ENCODE data around the gene SEMA6A.
"Not testable (repeated sequence)": the region's sequence is repeated elsewhere in the genome, so short reads cannot be mapped to it uniquely, and the experiment has no call there.

The SEMA6A gene

DNA sequence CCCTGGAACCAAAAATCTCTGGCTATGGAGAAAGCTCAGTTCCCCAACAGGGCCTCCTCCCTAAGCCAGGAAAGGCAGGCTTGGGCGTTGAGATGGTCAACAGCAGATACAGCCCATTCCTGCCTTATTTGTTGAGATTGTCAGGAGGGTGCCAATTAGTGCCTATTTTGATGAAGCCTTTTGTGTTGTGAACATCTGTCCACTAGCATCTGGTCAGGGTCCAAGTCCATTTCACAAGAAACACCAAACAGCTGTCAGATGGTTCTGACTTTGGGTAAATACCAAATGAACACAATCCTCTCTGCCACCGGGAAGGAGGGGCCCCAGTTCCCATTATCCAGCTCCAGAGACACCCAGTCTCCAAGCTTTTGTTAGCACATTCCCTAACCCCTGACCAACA lies 19.9 kb downstream of the SEMA6A start:
- no peaks in the 10 kb centered on the region for H3K9me3 ChIP-seq (ENCODE audit: control insufficient read depth in 5 of 5, low read length in 5 of 5)
- H3K27me3 ChIP-seq (ENCODE audit: control insufficient read depth in 5 of 5, insufficient read depth in 4 of 5, low read length in 5 of 5), result no peaks in the 10 kb centered on the region
- H3K9ac ChIP-seq (ENCODE audit: low read length in 5 of 5), result no peak overlapping the region
- no peak overlapping the region for H3K4me3 ChIP-seq (ENCODE audit: low read depth in 1 of 5, low read length in 5 of 5)
- peaks cover 0 to 42% (median 0%) of the 10 kb centered on the region in 5 donors for H3K4me1 ChIP-seq (ENCODE audit: control insufficient read depth in 5 of 5, insufficient read depth in 5 of 5, low read length in 5 of 5)
- no peaks in the 10 kb centered on the region for H3K36me3 ChIP-seq (ENCODE audit: control insufficient read depth in 5 of 5, insufficient read depth in 5 of 5, low read length in 5 of 5)
- no peak overlapping the region for H3K27ac ChIP-seq (ENCODE audit: low read depth, low read length)

DNA sequence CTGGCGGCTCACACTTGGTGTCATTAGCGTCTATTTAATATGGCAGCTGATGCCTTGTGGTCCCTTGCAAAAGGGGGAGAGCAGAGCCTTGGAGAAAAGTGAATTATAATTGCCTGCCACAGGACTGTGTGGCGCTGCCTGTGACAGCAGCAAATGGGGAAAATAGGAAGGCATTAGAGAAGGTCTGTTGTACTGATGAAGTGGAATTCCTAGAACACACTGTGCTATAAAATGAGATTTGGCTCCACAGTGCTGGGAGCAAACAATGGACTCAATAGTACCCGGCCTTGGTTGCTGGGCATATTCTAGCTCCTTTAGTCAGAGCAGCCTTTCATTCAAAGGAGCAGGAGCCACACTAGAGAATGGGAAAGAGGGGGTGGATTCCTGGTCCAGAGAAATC lies 21.3 kb downstream of the SEMA6A start:
- Histone ChIP-seq H3K4me1 (ENCODE audit: control insufficient read depth in 5 of 5, insufficient read depth in 5 of 5, low read length in 5 of 5) (peaks cover 0 to 37% (median 0%) of the 10 kb centered on the region in 5 donors), H3K9me3 (ENCODE audit: control insufficient read depth in 5 of 5, low read length in 5 of 5) (no peaks in the 10 kb centered on the region), H3K9ac (ENCODE audit: low read length in 5 of 5) (no peak overlapping the region), H3K27ac (ENCODE audit: low read depth, low read length) (no peak overlapping the region), H3K4me3 (ENCODE audit: low read depth in 1 of 5, low read length in 5 of 5) (no peak overlapping the region), H3K27me3 (ENCODE audit: control insufficient read depth in 5 of 5, insufficient read depth in 4 of 5, low read length in 5 of 5) (no peaks in the 10 kb centered on the region), H3K36me3 (ENCODE audit: control insufficient read depth in 5 of 5, insufficient read depth in 5 of 5, low read length in 5 of 5) (no peaks in the 10 kb centered on the region)

DNA sequence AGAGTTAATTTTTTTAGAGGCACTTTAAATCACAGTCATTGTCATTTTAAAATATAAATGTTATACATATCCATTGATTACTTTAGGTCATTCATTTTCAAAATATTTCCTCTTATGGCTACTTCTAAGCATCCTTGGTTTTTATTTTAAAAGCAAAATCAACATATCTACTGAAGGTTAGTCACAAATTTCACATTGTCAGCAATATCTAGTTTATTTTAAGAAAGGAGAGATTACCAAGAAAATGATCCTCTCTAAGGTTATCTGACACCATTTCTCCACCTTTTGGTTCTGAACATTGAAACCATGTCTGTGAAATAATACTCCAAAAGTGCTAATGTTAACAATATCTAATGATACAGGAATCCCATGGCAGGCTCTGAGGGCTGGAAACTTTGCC lies 24.5 kb downstream of the SEMA6A start:
- Histone ChIP-seq H3K9ac (ENCODE audit: low read length in 5 of 5) (no peak overlapping the region), H3K27me3 (ENCODE audit: control insufficient read depth in 5 of 5, insufficient read depth in 4 of 5, low read length in 5 of 5) (no peaks in the 10 kb centered on the region), H3K4me1 (ENCODE audit: control insufficient read depth in 5 of 5, insufficient read depth in 5 of 5, low read length in 5 of 5) (peaks cover 0 to 27% (median 0%) of the 10 kb centered on the region in 5 donors), H3K4me3 (ENCODE audit: low read depth in 1 of 5, low read length in 5 of 5) (no peak overlapping the region), H3K27ac (ENCODE audit: low read depth, low read length) (no peak overlapping the region), H3K9me3 (ENCODE audit: control insufficient read depth in 5 of 5, low read length in 5 of 5) (peaks cover 3 to 12% (median 9%) of the 10 kb centered on the region in 5 donors), H3K36me3 (ENCODE audit: control insufficient read depth in 5 of 5, insufficient read depth in 5 of 5, low read length in 5 of 5) (no peaks in the 10 kb centered on the region)

DNA sequence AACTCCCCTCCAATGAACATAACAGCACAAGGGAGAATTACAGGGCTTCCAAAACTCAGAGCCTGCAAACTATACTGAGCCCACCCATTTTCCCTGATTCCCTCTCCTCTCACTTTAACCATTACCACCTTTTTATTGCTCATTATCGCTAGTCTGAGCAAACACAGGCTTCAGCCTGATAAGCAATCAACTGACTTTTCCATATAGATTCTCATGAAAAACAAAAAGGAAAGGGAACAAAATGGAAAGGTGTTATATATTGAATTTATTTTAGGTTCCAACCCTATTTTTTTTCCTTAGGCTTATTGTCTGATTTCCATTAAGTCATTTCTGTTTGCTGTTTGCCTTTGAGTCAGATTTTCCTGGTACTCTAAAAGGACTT lies 27.9 kb downstream of the SEMA6A start:
- no peak overlapping the region for H3K27ac ChIP-seq (ENCODE audit: low read depth, low read length)
- no peak overlapping the region for H3K9ac ChIP-seq (ENCODE audit: low read length in 5 of 5)
- peaks cover 0 to 8% (median 0%) of the 10 kb centered on the region in 5 donors for H3K4me1 ChIP-seq (ENCODE audit: control insufficient read depth in 5 of 5, insufficient read depth in 5 of 5, low read length in 5 of 5)

DNA sequence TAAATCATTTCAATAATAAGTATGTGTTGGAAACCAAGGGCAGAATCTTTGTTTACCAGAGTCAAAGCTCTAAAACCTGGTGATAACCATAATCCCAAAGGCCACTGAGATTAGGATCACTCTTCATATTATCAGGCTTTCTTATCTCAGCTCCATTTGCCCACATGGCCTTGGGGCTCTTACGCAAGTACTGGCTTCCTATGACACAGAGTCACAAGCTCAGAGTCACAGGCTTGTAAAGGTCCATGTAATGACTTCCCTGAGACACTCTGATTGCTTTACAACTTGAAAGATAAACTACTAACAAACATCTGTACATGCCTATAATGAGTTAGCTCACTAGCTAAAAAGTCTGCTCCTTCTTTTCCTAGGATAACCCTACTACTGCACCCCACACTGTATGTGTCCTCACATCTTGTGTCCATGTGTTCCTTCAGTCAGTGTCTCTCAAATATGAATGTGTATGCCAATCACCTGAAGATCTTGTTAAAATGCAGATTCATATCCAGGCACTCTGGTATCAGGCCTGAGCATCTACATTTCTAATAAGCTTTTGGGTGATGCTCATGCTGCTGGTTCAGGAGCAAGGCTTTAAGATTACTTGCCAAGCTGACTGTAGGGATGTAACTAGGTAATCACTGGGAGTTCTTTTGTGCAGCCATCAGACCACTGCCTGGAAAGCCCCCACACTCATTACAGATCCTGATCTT lies 28.4 kb downstream of the SEMA6A start:
- H3K27me3 ChIP-seq (ENCODE audit: control insufficient read depth in 5 of 5, insufficient read depth in 4 of 5, low read length in 5 of 5), result no peaks in the 10 kb centered on the region
- no peak overlapping the region for H3K9ac ChIP-seq (ENCODE audit: low read length in 5 of 5)
- H3K4me1 ChIP-seq (ENCODE audit: control insufficient read depth in 5 of 5, insufficient read depth in 5 of 5, low read length in 5 of 5), result peaks cover 0 to 3% (median 0%) of the 10 kb centered on the region in 5 donors
- peaks cover 3 to 15% (median 12%) of the 10 kb centered on the region in 5 donors for H3K9me3 ChIP-seq (ENCODE audit: control insufficient read depth in 5 of 5, low read length in 5 of 5)
- H3K27ac ChIP-seq (ENCODE audit: low read depth, low read length), result no peak overlapping the region
- H3K4me3 ChIP-seq (ENCODE audit: low read depth in 1 of 5, low read length in 5 of 5), result no peak overlapping the region
- H3K36me3 ChIP-seq (ENCODE audit: control insufficient read depth in 5 of 5, insufficient read depth in 5 of 5, low read length in 5 of 5), result no peaks in the 10 kb centered on the region

More for the DNA sequence above, 27.9 kb downstream of the SEMA6A start:
- H3K4me3 ChIP-seq (ENCODE audit: low read depth in 1 of 5, low read length in 5 of 5), result no peak overlapping the region
- peaks cover 3 to 15% (median 12%) of the 10 kb centered on the region in 5 donors for H3K9me3 ChIP-seq (ENCODE audit: control insufficient read depth in 5 of 5, low read length in 5 of 5)
- H3K27me3 ChIP-seq (ENCODE audit: control insufficient read depth in 5 of 5, insufficient read depth in 4 of 5, low read length in 5 of 5), result no peaks in the 10 kb centered on the region
- no peaks in the 10 kb centered on the region for H3K36me3 ChIP-seq (ENCODE audit: control insufficient read depth in 5 of 5, insufficient read depth in 5 of 5, low read length in 5 of 5)

DNA sequence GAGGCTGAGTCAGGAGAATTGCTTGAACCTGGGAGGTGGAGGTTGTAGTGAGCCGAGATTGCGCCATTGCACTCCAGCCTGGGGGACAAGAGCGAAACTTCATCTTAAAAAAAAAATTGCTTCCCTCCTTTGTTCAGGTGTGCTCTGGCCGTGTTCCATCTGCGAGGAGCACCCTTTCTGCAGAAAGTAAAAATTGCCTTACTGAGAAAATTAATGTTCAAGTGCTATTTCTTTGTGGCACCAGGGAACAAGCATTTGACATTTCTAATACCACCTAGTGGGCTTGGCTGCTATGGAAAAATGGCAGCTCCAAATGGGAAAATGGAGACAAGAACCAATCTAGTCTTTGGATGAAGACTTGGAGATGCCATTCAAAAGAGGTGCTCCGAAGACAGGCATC lies 29.2 kb downstream of the SEMA6A start:
- H3K36me3 ChIP-seq (ENCODE audit: control insufficient read depth in 5 of 5, insufficient read depth in 5 of 5, low read length in 5 of 5); H3K27me3 ChIP-seq (ENCODE audit: control insufficient read depth in 5 of 5, insufficient read depth in 4 of 5, low read length in 5 of 5); H3K9ac ChIP-seq (ENCODE audit: low read length in 5 of 5); H3K4me1 ChIP-seq (ENCODE audit: control insufficient read depth in 5 of 5, insufficient read depth in 5 of 5, low read length in 5 of 5); H3K27ac ChIP-seq (ENCODE audit: low read depth, low read length); H3K4me3 ChIP-seq (ENCODE audit: low read depth in 1 of 5, low read length in 5 of 5): not testable (repeated sequence)
- H3K9me3 ChIP-seq (ENCODE audit: control insufficient read depth in 5 of 5, low read length in 5 of 5), result peaks cover 3 to 15% (median 12%) of the 10 kb centered on the region in 5 donors

DNA sequence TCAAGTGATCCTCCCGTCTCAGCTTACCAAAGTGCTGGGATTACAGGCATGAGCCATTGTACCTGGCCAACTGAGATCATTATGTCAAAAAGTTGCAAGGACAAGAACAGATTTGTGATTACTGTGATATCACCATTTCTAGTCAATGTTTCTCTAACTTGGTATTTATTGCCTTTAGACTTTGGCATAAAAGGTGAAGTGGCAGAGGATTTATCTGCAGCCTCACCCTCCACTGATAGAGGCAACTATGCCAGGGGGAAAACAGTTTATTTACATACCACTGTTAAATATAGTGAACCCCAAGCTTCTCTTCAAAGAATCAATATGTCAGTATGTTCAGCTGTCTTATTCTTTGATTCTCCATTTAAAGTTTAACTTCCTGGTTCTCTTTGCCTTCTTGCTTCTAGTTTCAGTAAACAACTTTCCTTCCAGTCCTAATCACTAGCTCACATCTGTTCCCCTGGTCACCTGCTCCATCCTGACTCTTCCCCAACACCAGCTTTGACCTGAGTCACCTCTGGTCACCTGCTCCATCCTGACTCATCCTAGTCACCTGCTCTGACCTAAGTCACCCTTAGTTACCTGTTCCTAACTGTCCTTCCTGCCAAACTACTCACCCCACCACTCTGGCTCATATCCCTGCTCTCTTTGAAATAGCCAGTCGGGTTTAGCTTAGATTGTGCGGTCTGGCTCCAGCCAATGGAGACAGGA lies 29.9 kb downstream of the SEMA6A start:
- H3K9me3 ChIP-seq (ENCODE audit: control insufficient read depth in 5 of 5, low read length in 5 of 5), result peaks cover 3 to 15% (median 12%) of the 10 kb centered on the region in 5 donors
- no peaks in the 10 kb centered on the region for H3K27me3 ChIP-seq (ENCODE audit: control insufficient read depth in 5 of 5, insufficient read depth in 4 of 5, low read length in 5 of 5)
- no peak overlapping the region for H3K27ac ChIP-seq (ENCODE audit: low read depth, low read length)
- no peak overlapping the region for H3K4me3 ChIP-seq (ENCODE audit: low read depth in 1 of 5, low read length in 5 of 5)
- no peak overlapping the region for H3K9ac ChIP-seq (ENCODE audit: low read length in 5 of 5)
- H3K36me3 ChIP-seq (ENCODE audit: control insufficient read depth in 5 of 5, insufficient read depth in 5 of 5, low read length in 5 of 5), result no peaks in the 10 kb centered on the region
- no peaks in the 10 kb centered on the region for H3K4me1 ChIP-seq (ENCODE audit: control insufficient read depth in 5 of 5, insufficient read depth in 5 of 5, low read length in 5 of 5)

DNA sequence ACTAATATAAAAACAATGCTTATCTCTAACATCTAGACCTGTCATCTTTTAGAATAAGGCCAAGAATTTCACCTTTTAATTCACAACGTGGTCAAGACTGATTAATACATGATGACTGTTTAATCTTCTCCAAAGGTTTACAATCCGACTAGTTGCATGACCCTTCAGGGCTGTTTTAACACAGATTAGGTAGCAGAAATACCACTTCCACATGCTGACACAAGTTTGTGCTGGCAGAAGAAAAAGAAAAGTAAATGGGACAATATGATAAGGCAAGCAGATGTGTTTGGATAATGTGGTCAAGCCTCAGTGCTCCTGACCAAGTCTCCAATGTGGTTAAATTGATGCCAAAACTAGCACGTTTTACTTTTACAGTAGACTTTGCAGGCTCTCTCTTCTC lies 31.1 kb downstream of the SEMA6A start:
- Histone ChIP-seq H3K27ac (ENCODE audit: low read depth, low read length) (no peak overlapping the region), H3K27me3 (ENCODE audit: control insufficient read depth in 5 of 5, insufficient read depth in 4 of 5, low read length in 5 of 5) (no peaks in the 10 kb centered on the region), H3K9me3 (ENCODE audit: control insufficient read depth in 5 of 5, low read length in 5 of 5) (peaks cover 3 to 15% (median 12%) of the 10 kb centered on the region in 5 donors), H3K9ac (ENCODE audit: low read length in 5 of 5) (no peak overlapping the region), H3K4me3 (ENCODE audit: low read depth in 1 of 5, low read length in 5 of 5) (no peak overlapping the region), H3K36me3 (ENCODE audit: control insufficient read depth in 5 of 5, insufficient read depth in 5 of 5, low read length in 5 of 5) (no peaks in the 10 kb centered on the region), H3K4me1 (ENCODE audit: control insufficient read depth in 5 of 5, insufficient read depth in 5 of 5, low read length in 5 of 5) (no peaks in the 10 kb centered on the region)

DNA sequence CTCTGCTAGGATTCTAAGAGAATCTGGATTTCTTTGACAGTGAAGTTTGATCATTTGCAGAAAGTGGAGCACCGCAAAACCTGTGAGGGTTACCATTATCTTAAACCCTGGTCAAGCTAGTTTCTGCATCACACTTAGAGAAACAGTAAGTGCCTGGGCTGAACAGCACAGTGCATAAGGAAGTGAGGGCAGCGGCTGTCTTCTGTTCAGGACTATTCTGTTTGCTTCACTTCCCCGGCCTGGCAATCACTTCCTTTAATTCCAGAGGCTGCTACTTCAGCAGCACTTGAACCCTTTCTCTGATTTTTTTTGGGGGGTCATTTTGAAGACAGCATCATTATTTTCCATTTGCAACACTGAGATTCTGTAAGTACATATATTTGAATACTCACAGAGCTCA lies 32.0 kb downstream of the SEMA6A start:
- peaks cover 0 to under 1% (median 0%) of the 10 kb centered on the region in 5 donors for H3K4me1 ChIP-seq (ENCODE audit: control insufficient read depth in 5 of 5, insufficient read depth in 5 of 5, low read length in 5 of 5)
- H3K4me3 ChIP-seq (ENCODE audit: low read depth in 1 of 5, low read length in 5 of 5), result no peak overlapping the region
- H3K27ac ChIP-seq (ENCODE audit: low read depth, low read length), result no peak overlapping the region
- no peaks in the 10 kb centered on the region for H3K27me3 ChIP-seq (ENCODE audit: control insufficient read depth in 5 of 5, insufficient read depth in 4 of 5, low read length in 5 of 5)
- peaks cover 3 to 15% (median 12%) of the 10 kb centered on the region in 5 donors for H3K9me3 ChIP-seq (ENCODE audit: control insufficient read depth in 5 of 5, low read length in 5 of 5)
- no peaks in the 10 kb centered on the region for H3K36me3 ChIP-seq (ENCODE audit: control insufficient read depth in 5 of 5, insufficient read depth in 5 of 5, low read length in 5 of 5)
- H3K9ac ChIP-seq (ENCODE audit: low read length in 5 of 5), result no peak overlapping the region

DNA sequence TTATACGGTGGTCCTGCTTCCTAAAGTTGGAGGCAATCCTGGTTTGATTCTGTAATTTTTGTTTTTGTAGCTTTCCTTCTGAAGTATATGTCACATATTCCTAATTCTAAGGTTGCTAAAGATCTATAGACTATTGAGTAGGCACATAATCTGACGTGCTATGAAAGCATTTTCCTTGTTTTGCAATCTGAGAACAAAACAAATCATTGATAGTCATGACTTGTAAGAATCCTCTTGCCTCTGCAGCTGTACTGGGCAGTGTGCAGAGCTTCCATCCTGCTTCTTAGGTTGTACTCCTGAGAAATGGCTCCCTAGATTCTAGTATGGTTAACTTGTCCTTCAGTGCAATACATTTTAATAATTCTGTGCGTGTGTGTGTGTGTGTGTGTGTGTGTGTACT lies 35.4 kb downstream of the SEMA6A start:
- Histone ChIP-seq H3K27me3 (ENCODE audit: control insufficient read depth in 5 of 5, insufficient read depth in 4 of 5, low read length in 5 of 5) (no peaks in the 10 kb centered on the region), H3K36me3 (ENCODE audit: control insufficient read depth in 5 of 5, insufficient read depth in 5 of 5, low read length in 5 of 5) (no peaks in the 10 kb centered on the region), H3K27ac (ENCODE audit: low read depth, low read length) (no peak overlapping the region), H3K9ac (ENCODE audit: low read length in 5 of 5) (no peak overlapping the region), H3K9me3 (ENCODE audit: control insufficient read depth in 5 of 5, low read length in 5 of 5) (no peaks in the 10 kb centered on the region), H3K4me3 (ENCODE audit: low read depth in 1 of 5, low read length in 5 of 5) (no peak overlapping the region), H3K4me1 (ENCODE audit: control insufficient read depth in 5 of 5, insufficient read depth in 5 of 5, low read length in 5 of 5) (peaks cover 0 to 27% (median 0%) of the 10 kb centered on the region in 5 donors)

Data from subcutaneous abdominal adipose tissue (tissue), 5 donors.